NCI-H2227 (cell line): Measurements from ENCODE around the gene AIPL1.

ENCODE experiments used
- DNase-seq: peaks from one replicate; lab custom pipeline; 2025; ENCODE audit not compliant: unreplicated experiment; lab: John Stamatoyannopoulos, UW

The AIPL1 gene

DNA sequence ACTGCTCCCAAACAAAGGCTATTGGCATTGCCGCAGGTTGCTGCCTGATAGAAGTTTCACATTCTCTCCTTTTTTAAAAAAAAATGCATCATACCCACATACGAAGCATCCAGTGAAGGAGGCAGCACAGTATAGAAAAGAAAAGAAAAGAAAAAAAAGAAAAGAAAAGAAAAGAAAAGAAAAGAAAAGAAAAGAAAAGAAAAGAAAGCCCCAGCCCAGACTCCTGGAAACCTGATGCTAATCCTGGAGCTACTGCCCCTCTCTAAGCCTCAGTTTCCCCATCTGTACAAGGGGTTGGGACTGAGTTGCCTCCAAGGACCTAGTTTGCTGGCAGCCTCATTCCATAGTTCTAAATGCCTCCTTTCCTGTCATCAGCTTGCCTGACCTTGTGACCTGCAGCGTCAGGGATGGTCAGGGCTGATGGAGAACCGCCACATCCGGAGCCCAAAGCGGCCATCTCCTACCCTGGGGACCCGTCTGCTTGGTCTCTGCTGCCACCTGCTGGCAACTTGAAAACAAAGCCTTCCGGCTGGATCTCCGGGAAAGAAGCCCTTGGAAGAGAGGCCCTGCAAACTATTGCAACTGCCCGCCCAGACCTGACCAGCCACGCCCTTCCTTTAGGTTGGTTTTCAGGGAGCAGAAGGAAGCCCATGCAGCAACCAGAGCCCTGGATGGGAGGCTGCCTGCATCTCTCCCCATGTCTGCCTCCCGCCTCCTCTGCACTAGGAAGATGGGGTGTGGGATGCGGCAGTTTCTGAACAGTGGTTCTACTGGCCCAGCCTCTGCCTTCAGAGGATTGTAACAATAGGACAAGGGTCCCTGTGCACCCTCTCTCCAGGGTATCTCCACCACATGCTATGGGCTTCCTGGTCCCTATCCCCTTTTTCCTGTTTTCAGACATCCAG, 13.0 kb downstream of the AIPL1 start:
- peak; percentile 83 for DNase-seq

DNA sequence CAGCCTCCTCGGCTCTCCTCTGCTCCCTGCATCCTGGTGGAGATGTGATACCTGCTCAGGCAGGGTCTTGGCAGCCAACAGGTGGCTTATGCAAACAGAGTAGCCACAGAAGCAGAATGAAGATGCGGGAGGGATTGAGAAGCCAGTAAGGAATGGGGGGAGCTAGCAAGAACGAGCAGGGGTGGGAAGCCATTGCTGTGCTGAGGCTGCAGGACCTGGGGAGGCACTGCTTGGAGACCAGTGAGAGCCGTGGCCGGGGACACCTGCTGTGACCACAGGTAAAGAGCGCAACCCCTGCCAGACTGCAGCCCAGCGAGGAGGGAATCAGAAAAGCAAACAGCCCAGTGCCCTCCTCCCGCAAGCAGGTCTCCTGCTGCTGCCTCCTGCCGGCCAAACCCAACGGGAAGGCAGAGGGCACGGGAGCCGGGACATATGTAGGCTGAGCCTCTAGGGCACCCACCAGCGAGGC, 14.7 kb downstream of the AIPL1 start:
- no peak for DNase-seq

DNA sequence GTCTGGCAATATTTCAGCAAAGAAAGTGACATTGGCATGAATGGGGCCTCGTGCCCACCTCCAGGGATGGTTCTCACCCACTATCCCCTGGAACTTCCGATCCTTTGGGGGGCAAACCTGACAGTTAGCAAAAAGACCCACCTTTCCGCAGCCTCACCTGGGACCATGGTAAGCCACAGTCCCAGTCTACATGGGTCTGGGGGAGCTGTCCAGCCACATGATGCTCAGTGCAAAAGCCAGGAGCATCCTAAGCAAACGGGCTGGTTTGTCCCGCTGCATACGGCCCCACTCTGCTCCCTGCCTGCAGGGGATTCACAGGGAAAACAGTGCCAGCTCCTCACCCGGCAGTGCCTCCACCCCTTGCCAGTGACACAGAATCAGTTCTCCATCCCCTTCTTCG, 19.3 kb downstream of the AIPL1 start:
- DNase-seq: no peak

DNA sequence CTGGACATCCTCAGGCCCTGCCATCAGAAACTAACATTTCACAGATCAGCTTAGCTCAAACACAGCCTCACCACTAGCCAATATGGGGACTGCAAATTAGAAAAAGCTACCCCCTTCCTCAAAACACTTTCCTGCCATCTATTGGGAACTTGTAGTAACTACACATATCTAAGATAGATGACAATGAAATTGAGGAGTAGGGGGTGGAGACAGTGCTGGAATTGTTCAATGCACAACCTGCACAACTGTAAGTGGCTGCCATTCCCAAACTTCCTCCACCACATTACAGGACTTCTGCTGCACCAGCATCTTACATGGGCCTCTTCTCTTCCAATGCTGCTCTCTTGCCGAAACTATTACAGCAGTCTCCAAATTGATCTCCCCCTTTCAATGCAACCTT, 21.9 kb downstream of the AIPL1 start:
- peak; percentile 69 for DNase-seq

DNA sequence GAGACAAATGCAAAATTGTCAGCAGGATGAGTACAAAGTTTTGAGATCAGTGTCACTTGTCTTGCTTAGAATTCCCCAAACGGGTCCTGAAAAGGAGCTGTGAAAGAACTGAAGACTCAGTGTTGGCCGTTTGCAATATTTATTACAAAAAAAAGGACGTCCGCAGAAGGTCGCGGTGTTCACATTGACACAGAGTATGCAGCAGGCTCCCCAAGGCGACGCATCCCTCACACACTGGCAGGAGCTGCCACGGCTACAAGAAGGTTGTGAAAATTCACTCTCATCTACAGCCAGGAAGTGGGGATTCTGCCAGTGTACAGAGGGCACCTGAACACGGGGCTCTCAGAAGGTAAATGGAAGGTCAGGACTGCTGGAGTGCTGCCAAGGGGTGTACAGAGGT, 26.2 kb downstream of the AIPL1 start:
- no peak for DNase-seq

DNA sequence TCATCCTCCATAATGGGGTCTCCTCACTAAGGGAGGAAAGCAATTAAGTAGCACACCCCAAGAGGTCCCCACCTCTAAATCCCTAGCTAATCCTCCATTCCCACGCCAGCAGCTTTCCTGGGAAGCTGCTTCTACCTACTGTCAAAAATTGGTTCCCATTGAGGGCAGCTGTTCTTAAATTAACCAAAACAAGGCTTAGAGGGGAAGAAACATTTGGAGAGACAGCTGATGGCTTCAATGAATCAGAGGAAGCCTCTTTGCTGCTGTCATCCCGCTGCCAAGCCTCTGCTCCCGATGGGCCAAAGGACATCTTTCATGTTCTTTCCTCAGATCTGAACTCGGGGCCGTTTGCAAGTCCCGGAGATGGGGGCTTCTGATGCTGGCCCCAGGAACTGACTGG, 26.6 kb downstream of the AIPL1 start:
- no peak for DNase-seq

DNA sequence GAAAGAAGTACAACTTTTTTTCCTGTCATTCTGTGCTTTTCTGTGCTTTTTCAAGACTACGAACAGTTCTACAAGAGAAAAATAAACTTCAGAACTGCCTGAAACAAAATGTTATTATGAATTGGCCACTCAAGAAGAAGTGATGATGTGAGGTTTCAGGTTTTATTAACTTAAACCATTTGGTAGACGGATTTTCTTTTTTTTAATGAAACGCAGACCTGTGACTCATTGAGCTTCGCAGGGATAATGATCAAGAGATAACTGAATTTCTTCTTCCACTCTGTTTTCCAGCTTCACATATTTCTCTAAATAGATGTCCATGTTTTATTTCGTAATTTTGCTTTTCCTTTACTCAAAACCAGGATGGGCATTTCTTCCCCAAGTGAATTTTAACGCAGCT, 32.7 kb downstream of the AIPL1 start:
- no peak for DNase-seq

DNA sequence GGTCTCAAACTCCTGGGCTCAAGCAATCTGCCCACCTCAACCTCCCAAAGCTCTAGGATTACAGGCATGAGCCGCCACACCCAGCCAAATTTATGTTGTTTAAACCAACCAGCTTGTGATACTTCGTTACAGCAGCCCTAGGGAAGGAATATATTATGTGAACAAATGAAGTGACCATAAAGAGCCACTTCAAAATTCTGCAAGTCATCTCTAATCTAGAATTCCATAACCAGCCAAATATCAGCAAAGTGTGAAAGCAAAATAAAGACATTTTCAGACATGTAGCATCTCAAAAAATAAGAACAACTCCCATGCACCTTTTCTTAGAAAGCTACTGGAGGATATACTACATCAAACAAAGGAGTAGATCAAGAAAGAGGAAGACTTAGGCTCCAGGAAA, 36.0 kb downstream of the AIPL1 start:
- DNase-seq: no peak

DNA sequence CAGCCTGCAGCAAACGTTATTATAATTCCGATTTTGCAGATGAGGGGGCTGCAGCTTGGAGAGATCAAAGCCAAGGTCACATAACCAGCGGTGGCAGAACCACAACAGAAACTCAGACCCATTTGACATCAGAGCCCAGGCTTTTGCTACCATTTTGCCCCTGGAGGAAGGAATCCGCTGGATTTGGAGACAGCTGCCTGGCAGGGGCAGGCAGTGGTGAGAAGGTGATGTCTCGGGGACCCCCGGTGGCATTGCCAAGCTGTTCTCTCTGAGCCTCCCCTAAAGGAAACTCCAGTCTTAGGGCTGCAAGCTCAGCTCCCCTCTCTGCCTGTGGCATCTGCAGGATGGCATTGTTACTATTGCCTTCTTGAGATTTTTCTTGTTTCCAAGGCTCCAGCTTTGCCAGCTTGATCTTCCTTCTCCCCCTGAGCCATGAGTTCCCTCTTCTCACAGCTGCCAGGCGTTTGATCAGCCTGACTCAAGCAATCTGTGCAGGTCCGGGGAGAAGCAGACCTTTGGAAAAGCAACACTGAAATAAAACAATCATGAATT, 40.8 kb downstream of the AIPL1 start:
- DNase-seq: no peak

DNA sequence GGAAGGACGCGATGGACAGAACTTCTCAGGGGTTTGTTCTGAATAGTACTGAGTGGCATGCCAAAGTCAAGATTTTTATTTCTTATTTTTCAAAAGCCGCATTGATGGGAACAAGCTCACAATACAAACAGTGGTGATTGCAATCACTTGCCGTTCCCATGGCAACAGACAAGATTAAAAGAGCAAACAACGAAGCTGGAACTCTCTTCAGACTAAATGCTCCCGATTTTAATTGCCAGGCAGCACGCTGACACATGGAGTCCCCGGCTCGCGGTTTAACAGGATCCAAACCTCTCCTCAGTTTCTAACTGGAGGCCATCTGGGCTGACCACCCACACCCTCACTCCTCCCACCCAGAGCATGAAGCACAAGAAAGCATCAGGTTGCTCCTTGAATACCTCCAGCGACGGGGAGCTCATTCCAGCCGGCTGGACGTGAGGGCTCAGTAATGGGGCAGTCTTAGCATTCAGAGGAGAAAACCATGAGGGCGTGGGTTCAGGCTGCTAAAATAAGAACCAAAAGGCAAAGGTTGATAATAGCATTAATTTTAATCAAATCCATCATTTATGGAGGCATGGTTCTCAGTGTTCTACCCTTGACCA, 41.5 kb downstream of the AIPL1 start:
- DNase-seq: peak; percentile 53

DNA sequence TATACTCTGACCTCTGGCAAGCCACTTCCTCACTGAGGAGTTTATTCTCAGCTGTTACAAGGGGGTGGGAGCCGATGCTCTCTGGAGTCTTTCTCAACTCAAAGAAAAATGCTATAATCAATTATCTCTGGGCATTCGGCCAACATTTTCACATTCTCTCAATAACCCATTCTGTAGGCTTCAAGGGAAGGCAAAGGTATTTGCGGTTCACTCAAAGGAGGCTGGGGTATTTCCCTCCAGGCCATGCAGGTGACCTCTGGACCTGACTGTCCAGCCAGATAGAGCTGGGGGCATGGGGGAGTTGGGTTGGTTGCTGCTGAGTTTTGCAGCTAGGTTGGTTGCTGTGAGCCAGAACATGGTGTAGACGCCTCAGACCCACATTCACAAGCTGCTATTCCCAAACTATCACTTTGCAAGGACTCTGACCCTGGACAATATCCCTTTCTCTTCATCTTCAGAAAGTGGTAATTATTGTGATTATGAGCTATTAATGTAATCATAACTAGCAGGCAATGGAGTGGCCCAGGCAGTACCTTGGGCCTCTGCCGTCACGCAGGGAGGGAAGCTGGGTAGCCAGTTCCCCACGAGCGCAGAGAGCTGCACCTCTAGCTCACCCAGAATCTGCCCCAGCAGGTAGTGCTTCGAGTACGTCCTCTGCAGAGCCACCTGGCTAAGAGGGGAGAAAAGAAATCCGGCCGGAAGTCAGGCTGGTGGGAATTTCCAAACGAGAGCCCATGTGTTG, 42.1 kb downstream of the AIPL1 start:
- DNase-seq: peak; percentile 86

DNA sequence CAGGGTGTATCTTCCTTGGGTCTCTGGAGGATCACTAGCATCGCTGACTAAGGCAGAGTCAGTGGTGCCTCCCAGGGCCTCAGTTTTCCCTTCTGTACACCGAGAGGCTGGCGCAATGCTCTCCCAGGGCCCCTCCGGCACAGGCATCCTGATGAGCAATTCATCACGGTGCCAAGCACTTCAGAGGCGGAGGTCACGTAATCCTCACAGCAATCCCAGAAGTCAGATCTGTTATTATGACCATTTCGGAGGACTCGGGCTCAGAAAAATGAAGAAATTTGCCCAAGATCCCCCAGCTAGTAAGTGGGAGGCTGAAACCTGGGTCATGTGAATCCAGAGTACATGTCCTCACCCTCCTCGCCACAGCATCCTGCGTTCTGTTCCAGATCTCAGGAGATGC, 46.5 kb downstream of the AIPL1 start:
- no peak for DNase-seq

DNA sequence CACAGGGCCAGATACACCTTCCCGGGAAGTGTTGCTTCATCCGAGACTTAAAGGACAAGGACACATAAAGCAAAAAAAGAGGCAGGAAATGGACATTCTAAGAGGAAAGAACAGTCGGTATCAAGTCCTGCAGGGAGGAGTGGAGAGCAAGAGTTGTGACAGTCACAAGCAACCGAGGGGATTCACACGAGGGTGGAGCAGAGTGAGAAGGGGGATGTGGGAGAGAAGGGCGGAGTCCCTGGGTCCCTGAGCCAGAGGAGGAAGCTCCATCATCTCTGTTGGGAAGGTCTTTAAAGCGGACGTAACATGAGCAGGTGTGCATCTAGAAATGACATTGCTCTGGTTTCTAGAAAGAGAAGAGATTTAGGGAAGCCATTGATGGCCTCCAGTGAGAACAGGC, 47.1 kb downstream of the AIPL1 start:
- no peak for DNase-seq

DNA sequence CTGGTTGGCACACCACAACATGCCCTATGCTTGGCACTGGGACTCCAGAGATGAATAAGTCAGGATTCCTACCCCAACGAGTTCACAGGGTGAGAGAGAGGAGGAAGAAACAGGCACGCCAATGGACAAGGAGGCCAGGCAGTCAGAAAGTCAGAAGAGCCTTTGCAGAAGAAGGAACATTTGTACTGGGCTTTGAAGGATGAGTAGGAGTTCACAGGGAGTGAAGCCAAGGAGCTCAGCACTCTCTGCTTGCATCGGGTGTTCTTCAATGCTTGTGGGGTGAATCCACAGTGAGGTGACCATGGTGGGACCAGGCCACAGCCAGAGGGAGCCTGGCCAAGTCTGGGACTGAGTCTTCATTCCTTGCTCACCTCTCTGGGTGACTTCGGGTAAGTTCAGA, 47.5 kb downstream of the AIPL1 start:
- DNase-seq: no peak

DNA sequence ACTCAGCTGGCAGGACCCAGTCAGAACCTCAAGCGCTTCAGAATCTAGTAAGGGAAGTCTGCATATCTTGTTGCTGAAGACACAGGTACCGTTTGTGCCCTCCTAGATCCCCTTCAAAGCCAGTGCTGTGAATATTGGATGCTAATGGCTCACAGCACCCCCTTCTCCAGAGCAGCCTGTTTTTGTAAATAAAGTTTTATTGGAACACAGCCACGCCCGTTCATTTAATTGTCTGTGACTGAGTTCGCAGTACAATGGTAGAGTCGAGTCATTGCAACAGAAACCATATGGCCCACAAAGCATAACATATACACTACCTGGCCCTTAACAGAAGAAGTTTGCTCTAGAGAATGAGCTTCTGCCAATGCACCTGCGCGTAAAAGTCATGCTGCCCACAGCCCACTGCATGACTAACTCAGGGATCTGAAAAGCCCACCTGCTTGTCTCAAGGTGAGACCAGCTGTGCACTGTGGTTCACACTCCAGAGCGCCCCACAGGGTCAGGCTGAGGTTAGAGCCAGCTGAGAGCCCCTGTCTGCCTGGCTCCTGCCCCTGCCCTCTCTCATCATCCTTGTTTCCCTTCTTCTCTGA, 48.8 kb downstream of the AIPL1 start:
- no peak for DNase-seq

DNA sequence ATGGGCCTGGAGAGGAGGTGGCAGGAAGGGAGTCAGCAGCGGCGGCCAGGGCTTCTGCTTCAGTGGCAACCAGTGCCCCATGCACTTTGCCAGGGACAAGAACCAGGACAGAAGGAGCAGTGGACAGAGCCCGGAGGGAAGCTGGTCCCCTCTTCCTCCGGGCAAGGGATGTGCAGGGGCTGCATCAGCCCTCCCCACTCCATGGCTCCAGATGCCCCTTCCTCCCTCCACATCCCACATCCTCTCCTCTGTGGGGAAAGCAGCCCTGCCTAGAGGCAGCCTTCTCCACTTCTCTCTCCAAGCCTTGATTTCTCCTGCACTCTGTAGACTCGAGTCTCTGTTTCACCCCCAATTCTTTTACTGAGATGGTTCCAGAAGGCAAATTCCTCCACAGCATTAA, 50.4 kb downstream of the AIPL1 start:
- DNase-seq: no peak

DNA sequence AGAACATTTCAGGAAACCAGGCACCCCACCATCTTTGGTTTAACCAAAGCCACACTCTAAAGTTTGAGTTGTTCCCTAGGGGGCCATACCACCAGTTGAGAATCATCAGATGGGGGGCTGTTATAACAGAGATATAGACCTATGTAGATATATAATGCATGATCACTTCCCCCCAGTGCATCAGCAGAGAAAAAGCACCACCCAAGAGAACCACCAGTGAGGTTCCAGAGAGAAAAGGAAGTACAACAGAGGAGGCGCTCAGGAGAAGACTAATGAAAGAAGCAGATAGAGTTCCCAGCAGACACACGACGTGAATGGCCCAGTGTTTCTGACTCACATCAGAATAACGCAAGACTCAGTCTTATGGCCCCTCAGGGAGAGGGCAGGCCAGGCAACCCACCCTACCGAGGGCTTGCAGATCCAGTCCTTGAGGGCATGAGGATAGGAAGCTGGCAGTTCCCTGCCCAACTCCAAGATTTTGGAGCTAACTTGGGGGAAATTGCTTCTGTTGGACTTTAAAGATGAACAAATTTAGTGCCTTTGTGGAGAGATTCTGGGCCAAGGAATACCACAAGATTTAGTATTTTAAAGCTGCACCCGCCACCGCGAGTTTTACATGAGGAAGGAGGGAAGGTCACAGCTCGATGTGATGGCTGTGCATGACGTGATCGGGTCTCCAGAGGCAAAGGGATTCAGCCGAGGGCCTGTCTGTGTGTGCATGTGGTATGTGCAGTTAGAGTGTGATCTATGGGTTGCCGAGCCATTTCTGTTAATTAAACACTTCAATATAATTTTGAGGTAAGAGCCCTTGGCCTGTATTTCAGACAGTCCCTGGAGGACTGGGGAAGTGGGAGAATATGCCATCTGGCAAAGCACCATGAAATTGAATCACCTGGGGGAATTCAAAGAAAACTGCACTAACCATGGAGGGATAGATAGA, 53.1 kb downstream of the AIPL1 start:
- no peak for DNase-seq

DNA sequence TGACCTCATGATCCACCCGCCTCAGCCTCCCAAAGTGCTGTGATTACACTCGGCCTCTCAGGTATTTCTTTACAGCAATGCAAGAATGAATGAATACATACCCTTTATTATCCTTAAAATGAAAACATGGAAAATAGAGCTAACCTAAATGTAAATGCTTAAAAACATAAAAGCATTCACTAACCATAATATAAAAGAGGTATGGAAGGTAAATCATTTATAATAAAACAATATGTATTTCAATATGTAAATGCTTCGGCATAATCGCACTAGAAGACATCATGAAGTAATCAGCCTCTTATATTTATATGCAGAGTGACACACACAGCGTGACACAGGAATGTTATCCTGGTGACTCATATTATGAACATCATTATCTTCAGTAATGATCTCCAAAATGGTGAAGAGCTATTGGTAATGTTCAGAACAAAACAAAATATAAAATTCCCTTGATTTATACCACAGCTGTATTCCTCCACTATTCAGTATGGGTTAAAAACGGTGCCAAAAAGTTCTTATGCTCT, 53.9 kb downstream of the AIPL1 start:
- DNase-seq: no peak

DNA sequence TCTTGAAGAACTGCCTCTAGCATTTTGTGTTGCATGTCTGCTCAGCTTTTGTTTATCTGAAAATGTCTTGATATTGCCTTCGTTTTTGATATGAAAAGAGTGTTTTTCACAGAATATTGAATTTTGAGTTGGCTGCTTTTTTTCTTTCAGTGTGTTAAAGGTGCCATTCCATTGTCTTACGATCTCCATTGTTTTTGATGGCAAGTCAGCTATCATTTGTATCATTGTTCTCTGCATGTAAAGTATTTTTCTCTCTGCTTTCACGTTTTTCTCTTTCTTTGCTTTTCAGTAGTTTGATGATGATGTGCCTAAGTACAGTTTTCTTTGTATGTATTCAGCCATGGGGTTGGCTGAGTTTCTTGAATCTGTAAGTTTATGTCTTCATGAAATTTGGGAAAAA, 57.0 kb downstream of the AIPL1 start:
- no peak for DNase-seq

DNA sequence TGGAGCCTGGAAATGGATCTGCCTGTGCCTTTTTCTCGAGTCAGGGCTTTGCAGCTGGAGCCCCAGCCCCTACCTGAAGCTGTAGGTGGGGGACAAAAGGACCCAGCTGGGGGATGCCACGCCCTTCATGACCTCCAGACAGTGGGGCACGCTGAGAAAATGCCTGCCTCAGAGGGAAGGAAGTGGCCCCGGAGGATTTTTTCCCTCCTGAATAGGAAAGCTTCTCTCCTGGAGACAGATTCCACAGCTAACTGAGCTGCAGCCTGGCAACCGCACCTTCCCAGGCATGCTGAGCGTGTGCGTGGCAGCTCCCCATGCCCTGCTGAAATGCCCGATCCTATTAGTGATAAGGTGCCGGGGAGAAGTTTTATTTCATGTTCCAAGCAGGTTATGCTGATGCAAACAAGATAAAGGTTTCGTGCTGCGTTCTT, 58.0 kb downstream of the AIPL1 start:
- DNase-seq: no peak
